MM.1S (cell line): ENCODE results near the gene DDX27.

Experiments used
- DNase-seq: peaks from one replicate; pipeline ENCODE4 v3.0.0-alpha.2; 2015
- H2AFZ ChIP-seq: fragments of 300-600 bp; sonication (generic); 2 replicates; pipeline ENCODE4 v1.6.0; 2016; ENCODE audit warnings: antibody characterized with exemption, low read length
- H3F3A ChIP-seq: fragments of 300-600 bp; sonication (generic); 2 replicates; pipeline ENCODE4 v1.6.1; 2016; ENCODE audit warnings: mild to moderate bottlenecking, antibody characterized with exemption, low read length, moderate library complexity, mixed read lengths; ENCODE audit not compliant: insufficient read depth
- H3K27ac ChIP-seq: fragments of 300-600 bp; sonication (generic); 2 replicates; pipeline ENCODE4 v1.5.1; 2016; ENCODE audit warnings: mild to moderate bottlenecking, low read length
- H3K27me3 ChIP-seq: fragments of 300-600 bp; sonication (generic); replicated peaks from 2 replicates; pipeline ENCODE4 v1.6.0; 2016; ENCODE audit warnings: low read length; ENCODE audit not compliant: insufficient read depth
- H3K36me3 ChIP-seq: fragments of 300-600 bp; sonication (generic); replicated peaks from 2 replicates; pipeline ENCODE4 v1.6.1; 2016; ENCODE audit warnings: mild to moderate bottlenecking, low read length, mixed read lengths; ENCODE audit not compliant: insufficient read depth
- H3K4me1 ChIP-seq: fragments of 300-600 bp; sonication (generic); 2 replicates; pipeline ENCODE4 v1.6.1; 2016; ENCODE audit warnings: low read length, mixed read lengths
- H3K4me2 ChIP-seq: fragments of 300-600 bp; sonication (generic); 2 replicates; pipeline ENCODE4 v1.6.0; 2016; ENCODE audit warnings: low read depth, low read length
- H3K4me3 ChIP-seq: fragments of 300-600 bp; sonication (generic); 2 replicates; pipeline ENCODE4 v1.5.1; 2016; ENCODE audit warnings: low read length, mixed read lengths
- H3K79me2 ChIP-seq: fragments of 300-600 bp; sonication (generic); 2 replicates; pipeline ENCODE4 v1.6.1; 2016; ENCODE audit warnings: mixed run types, low read length, mixed read lengths
- H3K9ac ChIP-seq: fragments of 300-600 bp; sonication (generic); 2 replicates; pipeline ENCODE4 v1.6.1; 2016; ENCODE audit warnings: low read length, mixed read lengths
- H3K9me2 ChIP-seq: fragments of 300-600 bp; sonication (generic); replicated peaks from 2 replicates; pipeline ENCODE4 v1.6.1; 2016; ENCODE audit warnings: mild to moderate bottlenecking, low read length, mixed read lengths; ENCODE audit not compliant: insufficient read depth
- H3K9me3 ChIP-seq: fragments of 300-600 bp; sonication (generic); replicated peaks from 2 replicates; pipeline ENCODE4 v1.6.1; 2016; ENCODE audit warnings: mild to moderate bottlenecking, low read length, mixed read lengths; ENCODE audit not compliant: insufficient read depth
- H4K20me1 ChIP-seq: fragments of 300-600 bp; sonication (generic); 2 replicates; pipeline ENCODE4 v1.6.1; 2016; ENCODE audit warnings: mild to moderate bottlenecking, low read length, moderate library complexity, mixed read lengths; ENCODE audit not compliant: insufficient read depth
- CTCF ChIP-seq: fragments of 300-600 bp; sonication (generic); IDR thresholded peaks from 2 replicates; pipeline ENCODE4 v1.5.1; 2016; ENCODE audit warnings: antibody characterized with exemption, low read length, mixed read lengths
- EZH2 ChIP-seq: fragments of 300-600 bp; sonication (generic); optimal IDR thresholded peaks from 2 replicates; pipeline ENCODE3; 2017; ENCODE audit warnings: low read depth, mild to moderate bottlenecking, antibody characterized with exemption, low read length, mixed read lengths
- EZH2phosphoT487 ChIP-seq: fragments of 300-600 bp; sonication (generic); IDR thresholded peaks from 2 replicates; pipeline ENCODE4 v1.6.1; 2018; ENCODE audit warnings: antibody characterized with exemption, low read length

Gene DDX27

GRCh38 chr20:49283176-49283702 lies 64.0 kb downstream of the DDX27 start:
- no peak overlapping the region for H3K27ac ChIP-seq
- H3K9me2 ChIP-seq, result no peaks in the 10 kb centered on the region
- peaks cover 31% of the 10 kb centered on the region for H4K20me1 ChIP-seq
- TF ChIP-seq CTCF (no peak), EZH2 (no peak), EZH2phosphoT487 (no peak)
- H2AFZ ChIP-seq, result no peak overlapping the region
- H3K79me2 ChIP-seq, result peaks cover 97% of the 10 kb centered on the region
- H3K27me3 ChIP-seq, result no peaks in the 10 kb centered on the region
- no peak overlapping the region for H3K4me2 ChIP-seq
- H3K4me3 ChIP-seq, result no peak overlapping the region
- peaks cover 12% of the 10 kb centered on the region for H3K4me1 ChIP-seq
- H3F3A ChIP-seq, result peaks cover 29% of the 10 kb centered on the region
- H3K36me3 ChIP-seq, result peaks cover 83% of the 10 kb centered on the region
- no peak overlapping the region for H3K9ac ChIP-seq
- DNase-seq, result no peak
- no peaks in the 10 kb centered on the region for H3K9me3 ChIP-seq

GRCh38 chr20:49283703-49284625 lies 64.7 kb downstream of the DDX27 start:
- H3K36me3 ChIP-seq, result peaks cover 85% of the 10 kb centered on the region
- H3K4me1 ChIP-seq, result peaks cover 12% of the 10 kb centered on the region
- no peaks in the 10 kb centered on the region for H3K9me2 ChIP-seq
- no peaks in the 10 kb centered on the region for H3K27me3 ChIP-seq
- H3K9me3 ChIP-seq, result no peaks in the 10 kb centered on the region
- H3K4me3 ChIP-seq, result no peak overlapping the region
- H2AFZ ChIP-seq, result no peak overlapping the region
- TF ChIP-seq CTCF, result no peak
- TF ChIP-seq EZH2phosphoT487, result no peak
- no peak for TF ChIP-seq EZH2
- DNase-seq, result no peak
- peaks cover 33% of the 10 kb centered on the region for H4K20me1 ChIP-seq
- H3K4me2 ChIP-seq, result no peak overlapping the region
- H3F3A ChIP-seq, result peaks cover 26% of the 10 kb centered on the region
- H3K79me2 ChIP-seq, result peaks cover 96% of the 10 kb centered on the region
- H3K27ac ChIP-seq, result no peak overlapping the region
- no peak overlapping the region for H3K9ac ChIP-seq

- Histone ChIP-seq H3K4me2 (no peak overlapping the region), H3K9me3 (no peaks in the 10 kb centered on the region), H3K4me3 (no peak overlapping the region), H3K27me3 (no peaks in the 10 kb centered on the region), H2AFZ (no peak overlapping the region), H3K4me1 (peaks cover 7% of the 10 kb centered on the region), H3K27ac (no peak overlapping the region), H3K36me3 (peaks cover 82% of the 10 kb centered on the region), H4K20me1 (peaks cover 33% of the 10 kb centered on the region), H3F3A (peaks cover 22% of the 10 kb centered on the region), H3K9ac (no peak overlapping the region), H3K9me2 (no peaks in the 10 kb centered on the region), H3K79me2 (peaks cover 87% of the 10 kb centered on the region)
- no peak for DNase-seq
- TF ChIP-seq EZH2, result no peak
- no peak for TF ChIP-seq CTCF
- TF ChIP-seq EZH2phosphoT487, result no peak
These were observed 65.6 kb downstream of the DDX27 start for GRCh38 chr20:49284818-49285217.
